Mesenchymal stem cell (in vitro differentiated cells and primary cell): ENCODE data around the gene TBCE.
"Not testable (repeated sequence)": the region's sequence is repeated elsewhere in the genome, so short reads cannot be mapped to it uniquely, and the experiment has no call there.

Source experiments
- DNase-seq: peaks from one replicate; pipeline ENCODE4 v3.0.0-alpha.2; 2013
- H2AFZ ChIP-seq: one replicate; pipeline ENCODE4 v1.6.1; 2013; ENCODE audit warnings: low read depth, mild to moderate bottlenecking, control low read depth, inconsistent platforms, low read length, moderate library complexity
- H2AK5ac ChIP-seq: 2 replicates; pipeline ENCODE4 v1.6.1; 2013; ENCODE audit warnings: low read length, moderate library complexity, mild to moderate bottlenecking, inconsistent platforms; ENCODE audit not compliant: severe bottlenecking
- H2BK120ac ChIP-seq: one replicate; pipeline ENCODE4 v1.6.1; 2013; ENCODE audit warnings: low read depth, mild to moderate bottlenecking, inconsistent platforms, low read length, moderate library complexity
- H2BK12ac ChIP-seq, 2 experiments: one replicate each; pipeline ENCODE4 v1.6.1; 2013; ENCODE audit warnings: inconsistent platforms in 2 of 2, low read length in 2 of 2, mild to moderate bottlenecking in 2 of 2, moderate library complexity in 2 of 2, control low read depth in 1 of 2
- H2BK15ac ChIP-seq: one replicate; pipeline ENCODE4 v1.6.1; 2013; ENCODE audit warnings: mild to moderate bottlenecking, low read depth, inconsistent platforms; ENCODE audit not compliant: poor library complexity, severe bottlenecking
- H2BK5ac ChIP-seq: 2 replicates; pipeline ENCODE4 v1.6.1; 2013; ENCODE audit warnings: low read depth, mild to moderate bottlenecking, low read length, control low read depth, inconsistent platforms; ENCODE audit not compliant: poor library complexity, severe bottlenecking
- H3K14ac ChIP-seq, 2 experiments: one replicate each; pipeline ENCODE4 v1.6.1; 2013; ENCODE audit warnings: inconsistent platforms in 2 of 2, low read length in 2 of 2, control low read depth in 1 of 2, mild to moderate bottlenecking in 1 of 2, moderate library complexity in 1 of 2
- H3K18ac ChIP-seq, 2 experiments: one replicate each; pipeline ENCODE4 v1.6.1; 2013; ENCODE audit warnings: inconsistent platforms in 2 of 2, low read length in 2 of 2, control low read depth in 1 of 2, low read depth in 1 of 2, mild to moderate bottlenecking in 1 of 2
- H3K23ac ChIP-seq, 2 experiments: one replicate each; pipeline ENCODE4 v1.6.1; 2013; ENCODE audit warnings: inconsistent platforms in 2 of 2, low read length in 2 of 2, mild to moderate bottlenecking in 2 of 2, moderate library complexity in 2 of 2, control low read depth in 1 of 2
- H3K27ac ChIP-seq: 2 replicates; pipeline ENCODE4 v1.5.1; 2013; ENCODE audit warnings: mild to moderate bottlenecking, moderate library complexity, low read length, control low read depth, inconsistent platforms; ENCODE audit not compliant: poor library complexity, severe bottlenecking
- H3K27me3 ChIP-seq, 2 experiments: 2 replicates each; pipeline versions ENCODE4 v1.6.1 to v1.7.0; 2013; ENCODE audit warnings: low read length in 2 of 2, mild to moderate bottlenecking in 2 of 2, moderate library complexity in 2 of 2, control low read depth in 1 of 2, inconsistent platforms in 1 of 2; ENCODE audit not compliant: control insufficient read depth in 1 of 2, insufficient read depth in 1 of 2
- H3K36me3 ChIP-seq, 2 experiments: 2 replicates each; pipeline versions ENCODE4 v1.6.1 to v1.7.0; 2013; ENCODE audit warnings: low read length in 2 of 2, control low read depth in 1 of 2, inconsistent platforms in 1 of 2, low read depth in 1 of 2, mild to moderate bottlenecking in 1 of 2; ENCODE audit not compliant: insufficient read depth in 2 of 2, control insufficient read depth in 1 of 2
- H3K4ac ChIP-seq, 2 experiments: one replicate each; pipeline ENCODE4 v1.6.1; 2013; ENCODE audit warnings: inconsistent platforms in 2 of 2, low read length in 2 of 2, mild to moderate bottlenecking in 2 of 2, moderate library complexity in 2 of 2, control low read depth in 1 of 2, low read depth in 1 of 2
- H3K4me1 ChIP-seq: 2 replicates; pipeline ENCODE4 v1.6.1; 2013; ENCODE audit warnings: low read depth, low read length, control low read depth; ENCODE audit not compliant: control insufficient read depth, insufficient read depth
- H3K4me2 ChIP-seq: 2 replicates; pipeline ENCODE4 v1.6.1; 2013; ENCODE audit warnings: low read length, mild to moderate bottlenecking, inconsistent platforms; ENCODE audit not compliant: poor library complexity, severe bottlenecking
- H3K4me3 ChIP-seq, 2 experiments: 2 replicates each; pipeline versions ENCODE4 v1.5.1 to v1.7.0; 2013; ENCODE audit warnings: low read length in 2 of 2, mild to moderate bottlenecking in 2 of 2, control low read depth in 1 of 2, low read depth in 1 of 2; ENCODE audit not compliant: insufficient read depth in 1 of 2
- H3K79me1 ChIP-seq: replicated peaks from 2 replicates; pipeline ENCODE4 v1.6.1; 2013; ENCODE audit warnings: mild to moderate bottlenecking, control low read depth, low read length, inconsistent platforms; ENCODE audit not compliant: poor library complexity, severe bottlenecking
- H3K9ac ChIP-seq: 2 replicates; pipeline ENCODE4 v1.7.0; 2013; ENCODE audit warnings: mild to moderate bottlenecking, low read length, moderate library complexity
- H3K9me3 ChIP-seq: 2 replicates; pipeline ENCODE4 v1.7.0; 2013; ENCODE audit warnings: mild to moderate bottlenecking, low read length; ENCODE audit not compliant: control insufficient read depth
- H4K8ac ChIP-seq: one replicate; pipeline ENCODE4 v1.6.1; 2013; ENCODE audit warnings: inconsistent platforms, mild to moderate bottlenecking, low read length, moderate library complexity
- H4K91ac ChIP-seq: one replicate; pipeline ENCODE4 v1.6.1; 2013; ENCODE audit warnings: mild to moderate bottlenecking, low read length, inconsistent platforms
- WGBS: methylation state at CpG from one replicate; pipeline ENCODE4 v1.1.7; 2013; ENCODE audit warnings: mixed read lengths; 5-methylcytosine and 5-hydroxymethylcytosine counted together

Gene TBCE

GRCh38 chr1:235368428-235368827 lies 1.2 kb downstream of the TBCE start:
- 90% methylated on average over 3 of the region's 5 CpGs for WGBS
- no peak for DNase-seq
- H3K9ac ChIP-seq: peak overlapping the region; percentile 87
- H3K14ac ChIP-seq: no peak overlapping the region
- H2BK5ac ChIP-seq: no peak overlapping the region
- H3K27ac ChIP-seq: no peak overlapping the region
- no peak overlapping the region for H2BK12ac ChIP-seq
- peaks cover 8% of the 10 kb centered on the region for H3K79me1 ChIP-seq
- peaks cover 2% of the 10 kb centered on the region for H3K4me1 ChIP-seq
- no peak overlapping the region for H2BK15ac ChIP-seq
- H3K4me2 ChIP-seq: no peak overlapping the region
- no peaks in the 10 kb centered on the region for H3K9me3 ChIP-seq
- H2BK120ac ChIP-seq: no peak overlapping the region
- H3K4me3 ChIP-seq: peak overlapping the region in 1 of 2 experiments; percentile 85
- H3K23ac ChIP-seq: no peak overlapping the region
- H3K36me3 ChIP-seq: peaks cover 0 to 4% of the 10 kb centered on the region in 2 experiments
- no peak overlapping the region for H3K4ac ChIP-seq
- no peak overlapping the region for H4K91ac ChIP-seq
- no peak overlapping the region for H4K8ac ChIP-seq
- no peak overlapping the region for H3K18ac ChIP-seq
- H2AFZ ChIP-seq: no peak overlapping the region
- no peak overlapping the region for H2AK5ac ChIP-seq
- no peaks in the 10 kb centered on the region for H3K27me3 ChIP-seq

DNA sequence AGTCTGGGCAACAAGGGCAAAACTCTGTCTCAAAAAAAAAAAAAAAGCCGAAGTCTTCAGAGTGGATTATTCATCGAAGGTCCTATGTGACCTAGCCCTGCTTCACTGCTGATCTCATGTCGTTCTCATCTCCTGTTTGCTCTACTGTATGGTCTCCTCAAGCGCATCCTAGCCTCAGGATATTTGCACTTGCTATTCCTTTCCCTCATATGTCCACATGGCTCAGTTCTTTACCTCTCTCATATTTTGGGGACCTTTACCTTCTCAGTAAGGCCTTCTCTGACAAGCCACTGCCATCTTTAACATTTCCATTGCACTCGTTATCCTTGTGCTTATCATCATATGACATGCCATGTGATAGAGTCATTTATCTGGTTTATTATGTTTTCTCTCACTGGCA lies 2.6 kb downstream of the TBCE start:
- H3K14ac ChIP-seq: no peak overlapping the region
- H3K23ac ChIP-seq: no peak overlapping the region
- no peak overlapping the region for H2BK5ac ChIP-seq
- no peak overlapping the region for H2BK120ac ChIP-seq
- no peak overlapping the region for H3K18ac ChIP-seq
- H3K36me3 ChIP-seq: peaks cover 0 to 4% of the 10 kb centered on the region in 2 experiments
- H4K91ac ChIP-seq: no peak overlapping the region
- peaks cover 2% of the 10 kb centered on the region for H3K4me1 ChIP-seq
- H3K27me3 ChIP-seq: no peaks in the 10 kb centered on the region
- no peak overlapping the region for H3K4me3 ChIP-seq
- no peak overlapping the region for H3K9ac ChIP-seq
- no peaks in the 10 kb centered on the region for H3K9me3 ChIP-seq
- no peak overlapping the region for H3K4me2 ChIP-seq
- WGBS: 95% methylated on average over 4 of the region's 5 CpGs
- H2AFZ ChIP-seq: no peak overlapping the region
- no peak overlapping the region for H2BK15ac ChIP-seq
- H2AK5ac ChIP-seq: no peak overlapping the region
- no peak overlapping the region for H3K27ac ChIP-seq
- H4K8ac ChIP-seq: no peak overlapping the region
- no peak for DNase-seq
- H3K79me1 ChIP-seq: peaks cover 10% of the 10 kb centered on the region
- H2BK12ac ChIP-seq: no peak overlapping the region
- no peak overlapping the region for H3K4ac ChIP-seq

DNA sequence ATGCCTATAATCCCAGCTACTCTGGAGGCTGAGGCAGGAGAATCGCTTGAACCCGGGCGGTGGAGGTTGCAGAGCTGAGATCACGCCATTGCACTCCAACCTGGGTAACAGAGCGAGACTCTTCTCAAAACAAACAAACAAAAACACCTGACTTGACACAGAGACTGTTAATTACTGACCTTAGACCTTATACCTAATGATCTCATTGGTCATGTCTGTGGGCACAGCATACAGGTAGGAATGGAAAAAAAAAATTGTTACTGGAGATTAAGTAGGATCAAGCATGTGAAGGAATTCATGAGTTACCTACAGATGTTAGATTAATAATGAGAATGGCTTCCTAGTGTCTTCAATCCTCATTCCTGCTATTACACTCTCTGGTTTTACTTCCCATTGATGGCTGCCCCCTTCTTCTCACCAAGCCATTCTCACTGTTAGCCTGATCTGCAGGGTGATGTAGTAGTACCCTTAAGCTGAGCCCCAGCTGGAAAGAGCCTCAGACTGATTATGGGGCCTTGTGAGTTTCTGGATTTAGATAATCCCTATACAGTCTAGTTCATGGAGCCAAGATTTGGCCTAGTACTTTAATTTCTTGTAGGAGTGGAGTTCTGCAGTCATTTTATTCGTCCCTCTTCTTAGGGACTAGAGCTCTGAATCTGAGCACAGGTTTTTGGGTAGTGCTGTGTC lies 8.8 kb downstream of the TBCE start:
- H3K79me1 ChIP-seq: peaks cover 25% of the 10 kb centered on the region
- no peak overlapping the region for H2BK5ac ChIP-seq
- H3K36me3 ChIP-seq: peaks cover 19 to 31% of the 10 kb centered on the region in 2 experiments
- no peak overlapping the region for H3K14ac ChIP-seq
- no peaks in the 10 kb centered on the region for H3K4me1 ChIP-seq
- H3K9me3 ChIP-seq: no peaks in the 10 kb centered on the region
- no peak overlapping the region for H2AFZ ChIP-seq
- no peak overlapping the region for H2AK5ac ChIP-seq
- H2BK120ac ChIP-seq: no peak overlapping the region
- H3K27ac ChIP-seq: no peak overlapping the region
- no peak overlapping the region for H3K18ac ChIP-seq
- no peak overlapping the region for H3K4me3 ChIP-seq
- H4K91ac ChIP-seq: no peak overlapping the region
- H2BK15ac ChIP-seq: no peak overlapping the region
- no peak for DNase-seq
- H3K27me3 ChIP-seq: no peaks in the 10 kb centered on the region
- no peak overlapping the region for H4K8ac ChIP-seq
- no peak overlapping the region for H3K23ac ChIP-seq
- no peak overlapping the region for H2BK12ac ChIP-seq
- 98% methylated on average over 6 of the region's 6 CpGs for WGBS
- no peak overlapping the region for H3K4me2 ChIP-seq
- no peak overlapping the region for H3K9ac ChIP-seq
- no peak overlapping the region for H3K4ac ChIP-seq

DNA sequence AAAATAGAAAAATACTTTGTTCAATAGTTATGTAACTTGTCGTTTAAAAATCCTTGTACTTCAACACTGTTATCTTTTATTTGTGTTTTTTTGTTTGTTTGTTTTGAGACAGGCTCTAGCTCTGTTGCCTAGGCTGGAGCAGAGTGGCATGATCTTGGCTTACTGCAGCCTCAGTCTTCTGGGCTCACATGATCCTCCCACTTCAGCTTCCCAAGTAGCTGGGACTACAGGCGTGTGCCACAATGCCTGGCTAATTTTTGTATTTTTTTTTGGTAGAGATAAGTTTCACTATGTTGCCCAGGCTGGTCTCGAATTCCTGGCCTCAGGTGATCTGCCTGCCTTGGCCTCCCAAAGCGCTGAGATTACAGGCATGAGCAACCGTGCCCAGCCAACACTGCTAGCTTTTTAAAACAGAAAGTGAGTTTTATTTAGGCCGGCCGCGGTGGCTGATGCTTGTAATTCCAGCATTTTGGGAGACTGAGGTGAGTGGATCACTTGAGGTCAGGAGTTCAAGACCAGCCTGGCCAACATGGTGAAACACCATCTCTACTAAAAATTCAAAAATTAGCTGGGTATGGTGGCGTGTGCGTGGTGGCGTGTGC lies 11.0 kb downstream of the TBCE start:
- not testable (repeated sequence) for H3K9me3 ChIP-seq, H2BK12ac ChIP-seq, H2AFZ ChIP-seq, H3K23ac ChIP-seq, H2AK5ac ChIP-seq, H3K18ac ChIP-seq, H3K4me3 ChIP-seq, H4K91ac ChIP-seq, DNase-seq, H2BK120ac ChIP-seq, H4K8ac ChIP-seq, H3K27ac ChIP-seq, H3K9ac ChIP-seq, H2BK15ac ChIP-seq, H3K27me3 ChIP-seq, H3K14ac ChIP-seq, H3K4me1 ChIP-seq, H2BK5ac ChIP-seq, H3K4ac ChIP-seq, H3K4me2 ChIP-seq
- H3K79me1 ChIP-seq: peaks cover 20% of the 10 kb centered on the region
- 99% methylated on average over 10 of the region's 11 CpGs for WGBS
- H3K36me3 ChIP-seq: peaks cover 19 to 34% of the 10 kb centered on the region in 2 experiments
